Stomach smooth muscle (tissue), 2 donors: ENCODE measurements around the gene MTHFD2L.

Experiments
- H3K27ac ChIP-seq: one replicate; pipeline ENCODE4 v1.7.0; 2013; ENCODE audit warnings: mild to moderate bottlenecking, low read length, inconsistent platforms
- H3K27me3 ChIP-seq, 2 donors: one replicate each; pipeline ENCODE4 v1.7.0; 2013; ENCODE audit warnings: low read length in 2 of 2; ENCODE audit not compliant: insufficient read depth in 2 of 2, control insufficient read depth in 1 of 2
- H3K36me3 ChIP-seq, 2 donors: one replicate each; pipeline ENCODE4 v1.7.0; 2013; ENCODE audit warnings: low read length in 2 of 2; ENCODE audit not compliant: control insufficient read depth in 2 of 2, insufficient read depth in 2 of 2
- H3K4me1 ChIP-seq: one replicate; pipeline ENCODE4 v1.7.0; 2013; ENCODE audit warnings: low read length; ENCODE audit not compliant: control insufficient read depth, insufficient read depth
- H3K4me3 ChIP-seq, 2 donors: one replicate each; pipeline ENCODE4 v1.7.0; 2013; ENCODE audit warnings: low read length in 2 of 2
- H3K9ac ChIP-seq, 2 donors: one replicate each; pipeline ENCODE4 v1.7.0; 2013; ENCODE audit warnings: low read length in 2 of 2, mild to moderate bottlenecking in 1 of 2
- H3K9me3 ChIP-seq, 2 donors: one replicate each; pipeline ENCODE4 v1.7.0; 2013; ENCODE audit warnings: low read length in 2 of 2; ENCODE audit not compliant: control insufficient read depth in 2 of 2
- donor health status: healthy.
- donor health status: Pancreatic carcinoma.

The MTHFD2L gene

GRCh38 chr4:74252933-74253332, 95.0 kb downstream of the MTHFD2L start:
- no peak overlapping the region for H3K27ac ChIP-seq
- peaks cover 0 to 12% of the 10 kb centered on the region in 2 donors for H3K9me3 ChIP-seq
- H3K4me3 ChIP-seq: no peak overlapping the region
- no peaks in the 10 kb centered on the region for H3K27me3 ChIP-seq
- no peaks in the 10 kb centered on the region for H3K36me3 ChIP-seq
- no peak overlapping the region for H3K9ac ChIP-seq
- no peaks in the 10 kb centered on the region for H3K4me1 ChIP-seq

- no peaks in the 10 kb centered on the region for H3K36me3 ChIP-seq
- no peaks in the 10 kb centered on the region for H3K27me3 ChIP-seq
- H3K4me3 ChIP-seq: no peak overlapping the region
- H3K4me1 ChIP-seq: no peaks in the 10 kb centered on the region
- H3K27ac ChIP-seq: no peak overlapping the region
- H3K9me3 ChIP-seq: peaks cover 0 to 12% of the 10 kb centered on the region in 2 donors
- H3K9ac ChIP-seq: no peak overlapping the region
Measured at GRCh38 chr4:74254386-74254785, 96.5 kb downstream of the MTHFD2L start.

- no peak overlapping the region for H3K27ac ChIP-seq
Measured at GRCh38 chr4:74255096-74255495, 97.2 kb downstream of the MTHFD2L start.

GRCh38 chr4:74258963-74259362, 101.0 kb downstream of the MTHFD2L start:
- no peak overlapping the region for H3K4me3 ChIP-seq
- H3K9me3 ChIP-seq: no peaks in the 10 kb centered on the region
- no peaks in the 10 kb centered on the region for H3K27me3 ChIP-seq
- H3K4me1 ChIP-seq: no peaks in the 10 kb centered on the region
- H3K36me3 ChIP-seq: no peaks in the 10 kb centered on the region
- H3K27ac ChIP-seq: no peak overlapping the region
- H3K9ac ChIP-seq: no peak overlapping the region

More at GRCh38 chr4:74255096-74255495, 97.2 kb downstream of the MTHFD2L start:
- H3K36me3 ChIP-seq: no peaks in the 10 kb centered on the region
- H3K9ac ChIP-seq: no peak overlapping the region
- H3K4me1 ChIP-seq: no peaks in the 10 kb centered on the region
- no peaks in the 10 kb centered on the region for H3K27me3 ChIP-seq
- H3K9me3 ChIP-seq: peaks cover 0 to 12% of the 10 kb centered on the region in 2 donors
- H3K4me3 ChIP-seq: no peak overlapping the region

DNA sequence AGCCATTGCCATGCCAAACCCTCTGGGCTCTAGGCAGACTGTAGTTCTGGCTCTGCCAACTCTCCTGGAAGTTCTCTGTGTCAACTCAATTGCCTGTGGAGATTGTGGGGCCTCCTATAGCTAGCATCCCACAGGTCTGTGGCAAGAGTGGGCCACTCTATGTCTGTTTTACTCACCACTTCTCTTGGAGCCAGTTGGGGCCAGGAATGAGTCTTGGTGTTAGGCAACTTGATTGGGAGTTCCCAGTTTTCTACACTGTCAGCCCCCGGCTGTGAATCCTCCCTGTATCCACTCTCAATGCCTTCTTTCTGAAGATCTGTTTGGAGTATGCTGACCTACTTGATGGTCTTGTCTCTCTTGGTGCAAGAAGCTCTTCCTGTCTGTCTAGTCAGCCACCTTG, 102.1 kb downstream of the MTHFD2L start:
- Histone ChIP-seq H3K27ac (no peak overlapping the region), H3K9ac (no peak overlapping the region), H3K9me3 (no peaks in the 10 kb centered on the region), H3K4me3 (no peak overlapping the region), H3K36me3 (no peaks in the 10 kb centered on the region), H3K27me3 (no peaks in the 10 kb centered on the region), H3K4me1 (no peaks in the 10 kb centered on the region)

- no peak overlapping the region for H3K4me3 ChIP-seq
- no peaks in the 10 kb centered on the region for H3K4me1 ChIP-seq
- H3K36me3 ChIP-seq: no peaks in the 10 kb centered on the region
- H3K27ac ChIP-seq: no peak overlapping the region
- no peaks in the 10 kb centered on the region for H3K9me3 ChIP-seq
- H3K9ac ChIP-seq: no peak overlapping the region
- no peaks in the 10 kb centered on the region for H3K27me3 ChIP-seq
Measured at GRCh38 chr4:74262522-74262921, 104.6 kb downstream of the MTHFD2L start.

DNA sequence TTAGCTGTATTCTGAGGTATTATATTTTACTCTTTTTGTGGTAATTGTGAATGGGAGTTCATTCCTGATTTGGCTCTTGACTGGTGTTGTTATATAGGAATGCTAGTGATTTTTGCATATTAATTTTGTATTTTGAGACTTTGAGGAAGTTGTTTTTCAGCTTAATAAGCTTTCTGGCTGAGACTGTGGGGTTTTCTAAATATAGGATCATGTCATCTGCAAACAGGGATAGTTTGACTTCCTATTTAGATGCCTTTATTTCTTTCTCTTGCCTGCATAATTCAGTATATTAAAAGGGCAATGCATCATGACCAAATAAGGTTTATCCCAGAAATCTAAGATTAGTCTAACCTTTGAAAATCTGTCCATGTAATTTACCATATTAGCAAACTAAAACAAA, 105.6 kb downstream of the MTHFD2L start:
- no peak overlapping the region for H3K27ac ChIP-seq
- no peaks in the 10 kb centered on the region for H3K36me3 ChIP-seq
- no peaks in the 10 kb centered on the region for H3K27me3 ChIP-seq
- no peak overlapping the region for H3K9ac ChIP-seq
- H3K9me3 ChIP-seq: no peaks in the 10 kb centered on the region
- no peak overlapping the region for H3K4me3 ChIP-seq
- no peaks in the 10 kb centered on the region for H3K4me1 ChIP-seq

DNA sequence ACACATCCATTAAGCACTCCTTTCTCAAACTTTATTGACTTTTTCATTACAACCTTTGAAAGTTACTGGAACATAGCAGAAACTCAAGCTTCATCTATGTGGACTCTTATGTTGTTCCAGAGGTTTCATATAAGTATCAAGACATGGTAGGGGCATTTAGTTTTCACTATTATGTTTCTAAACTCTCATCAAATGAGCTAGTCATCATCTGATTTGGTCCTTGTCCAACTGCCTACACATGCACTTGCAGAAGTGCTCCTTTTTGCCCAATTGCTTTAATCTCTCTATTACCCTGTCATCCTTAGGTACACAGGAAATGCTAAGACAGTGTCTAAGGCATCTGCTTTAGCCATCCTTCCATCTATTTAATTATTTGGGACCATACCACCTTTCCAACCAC, 108.2 kb downstream of the MTHFD2L start:
- Histone ChIP-seq H3K27ac (no peak overlapping the region), H3K4me1 (no peaks in the 10 kb centered on the region), H3K27me3 (no peaks in the 10 kb centered on the region), H3K9ac (no peak overlapping the region), H3K9me3 (no peaks in the 10 kb centered on the region), H3K4me3 (no peak overlapping the region), H3K36me3 (no peaks in the 10 kb centered on the region)

DNA sequence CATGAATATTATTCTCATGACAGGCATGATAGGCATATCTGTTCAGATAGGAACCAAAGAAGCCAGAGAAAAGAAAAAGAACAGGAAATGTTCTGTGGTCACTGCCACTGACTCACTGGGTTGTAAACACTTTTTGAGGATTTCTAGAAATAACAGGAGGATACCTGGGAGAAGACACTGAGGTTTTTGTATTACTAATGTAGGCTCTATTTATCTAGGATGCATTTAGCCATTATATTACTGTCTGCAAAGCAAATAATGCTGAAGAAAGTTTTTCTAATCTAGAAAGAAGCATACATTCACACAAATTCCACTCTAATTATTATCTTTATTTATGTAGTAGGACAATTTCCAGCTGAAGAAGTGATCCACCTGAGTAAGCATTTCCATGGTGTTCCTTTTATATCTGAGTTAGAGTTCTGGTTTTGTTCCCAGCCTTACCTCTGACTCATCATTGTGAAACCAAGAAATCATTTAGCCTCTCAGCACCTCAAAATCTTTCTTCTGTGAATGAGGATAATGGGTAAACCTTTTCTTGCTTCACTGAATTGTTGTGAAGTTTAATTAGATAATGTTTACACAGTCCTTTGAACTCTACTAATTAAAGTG, 110.2 kb downstream of the MTHFD2L start:
- H3K27me3 ChIP-seq: no peaks in the 10 kb centered on the region
- H3K9ac ChIP-seq: no peak overlapping the region
- H3K36me3 ChIP-seq: no peaks in the 10 kb centered on the region
- no peaks in the 10 kb centered on the region for H3K4me1 ChIP-seq
- H3K4me3 ChIP-seq: no peak overlapping the region
- no peaks in the 10 kb centered on the region for H3K9me3 ChIP-seq
- no peak overlapping the region for H3K27ac ChIP-seq

DNA sequence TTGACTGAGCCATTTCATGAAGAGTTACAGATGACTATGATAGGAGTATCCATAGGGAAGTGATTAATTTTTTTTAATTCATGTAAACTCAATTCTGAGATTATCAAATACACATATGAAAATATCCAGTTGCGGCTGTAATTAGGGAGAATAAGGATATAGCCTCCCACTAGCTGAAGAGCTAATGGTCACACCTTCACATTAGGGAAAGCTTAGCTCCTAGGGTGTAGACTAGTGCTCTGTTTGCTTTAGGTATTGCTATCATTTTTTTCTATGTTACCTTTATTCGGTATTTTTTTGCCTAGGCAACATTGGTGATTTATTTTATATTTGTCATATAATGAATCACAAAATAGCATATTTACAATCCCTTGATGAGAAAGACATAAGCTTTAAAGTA, 110.7 kb downstream of the MTHFD2L start:
- Histone ChIP-seq H3K4me3 (no peak overlapping the region), H3K27me3 (no peaks in the 10 kb centered on the region), H3K9ac (no peak overlapping the region), H3K9me3 (no peaks in the 10 kb centered on the region), H3K4me1 (no peaks in the 10 kb centered on the region), H3K27ac (no peak overlapping the region), H3K36me3 (no peaks in the 10 kb centered on the region)

- H3K36me3 ChIP-seq: no peaks in the 10 kb centered on the region
- H3K27ac ChIP-seq: no peak overlapping the region
- H3K9me3 ChIP-seq: no peaks in the 10 kb centered on the region
- no peaks in the 10 kb centered on the region for H3K4me1 ChIP-seq
- no peak overlapping the region for H3K9ac ChIP-seq
- H3K4me3 ChIP-seq: no peak overlapping the region
- H3K27me3 ChIP-seq: no peaks in the 10 kb centered on the region
Measured at GRCh38 chr4:74278490-74278889, 120.6 kb downstream of the MTHFD2L start.
